ENCODE results near the gene OCA2.

OCA2 gene

GRCh38 chr15:28025413-28025812 is 73.7 kb downstream of the OCA2 start:
- no peaks in the 10 kb centered on the region for H3K36me3 ChIP-seq (ENCODE audit: insufficient read depth, insufficient read length, low read length)
- no peaks in the 10 kb centered on the region for H3K9me3 ChIP-seq (ENCODE audit: insufficient read depth, low read length)
- no peak overlapping the region for H3K4me3 ChIP-seq (ENCODE audit: insufficient read length, low read depth)
- no peak for DNase-seq (ENCODE audit: low read depth, low spot score)
- no peaks in the 10 kb centered on the region for H3K27me3 ChIP-seq (ENCODE audit: insufficient read depth, insufficient read length)
- H3K9ac ChIP-seq (ENCODE audit: insufficient read length, low read depth): no peak overlapping the region
- no peaks in the 10 kb centered on the region for H3K4me1 ChIP-seq (ENCODE audit: insufficient read depth, insufficient read length)
- TF ChIP-seq ZNF274 (IDR thresholded peaks at IDR 0.05; ENCODE audit: low read depth, low read length): no peak
- TF ChIP-seq YY1 (IDR thresholded peaks at IDR 0.05; ENCODE audit: insufficient read depth, insufficient read length): no peak
- TF ChIP-seq SUZ12 (IDR thresholded peaks at IDR 0.05; ENCODE audit: extremely low read depth, insufficient read depth, insufficient read length): no peak

- Histone ChIP-seq H3K9ac (ENCODE audit: insufficient read length, low read depth) (no peak overlapping the region), H3K4me3 (ENCODE audit: insufficient read length, low read depth) (no peak overlapping the region), H3K36me3 (ENCODE audit: insufficient read depth, insufficient read length, low read length) (no peaks in the 10 kb centered on the region), H3K27me3 (ENCODE audit: insufficient read depth, insufficient read length) (no peaks in the 10 kb centered on the region), H3K9me3 (ENCODE audit: insufficient read depth, low read length) (no peaks in the 10 kb centered on the region), H3K4me1 (ENCODE audit: insufficient read depth, insufficient read length) (no peaks in the 10 kb centered on the region)
- TF ChIP-seq SUZ12 (IDR thresholded peaks at IDR 0.05; ENCODE audit: extremely low read depth, insufficient read depth, insufficient read length): no peak
- no peak for TF ChIP-seq ZNF274 (IDR thresholded peaks at IDR 0.05; ENCODE audit: low read depth, low read length)
- TF ChIP-seq YY1 (IDR thresholded peaks at IDR 0.05; ENCODE audit: insufficient read depth, insufficient read length): no peak
- no peak for DNase-seq (ENCODE audit: low read depth, low spot score)
These were observed 74.2 kb downstream of the OCA2 start for GRCh38 chr15:28024889-28025250.

- TF ChIP-seq ZNF274 (IDR thresholded peaks at IDR 0.05; ENCODE audit: low read depth, low read length) (no peak), SUZ12 (IDR thresholded peaks at IDR 0.05; ENCODE audit: extremely low read depth, insufficient read depth, insufficient read length) (no peak), YY1 (IDR thresholded peaks at IDR 0.05; ENCODE audit: insufficient read depth, insufficient read length) (no peak)
- Histone ChIP-seq H3K36me3 (ENCODE audit: insufficient read depth, insufficient read length, low read length) (no peaks in the 10 kb centered on the region), H3K4me3 (ENCODE audit: insufficient read length, low read depth) (no peak overlapping the region)
These were observed 74.9 kb downstream of the OCA2 start for GRCh38 chr15:28023933-28024888.

DNA sequence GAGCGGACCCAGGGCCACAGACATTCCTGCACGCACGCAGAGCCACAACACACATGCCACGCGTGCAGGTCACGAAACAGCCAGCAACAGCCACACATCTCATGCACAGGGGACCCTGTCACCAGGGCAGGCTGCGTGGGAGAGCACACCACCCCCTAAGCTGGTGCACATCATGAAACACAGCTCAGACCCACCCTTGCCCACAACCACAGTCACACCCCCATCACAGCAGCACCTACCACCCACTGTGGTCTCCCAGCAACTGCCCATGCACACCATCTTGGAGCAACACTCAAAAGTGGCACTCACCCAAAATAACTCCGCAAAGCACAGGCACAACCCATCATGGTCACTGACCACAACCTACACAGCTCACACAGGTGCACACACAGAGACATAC is 75.7 kb downstream of the OCA2 start:
- Histone ChIP-seq H3K27me3 (ENCODE audit: insufficient read depth, insufficient read length) (no peaks in the 10 kb centered on the region), H3K9ac (ENCODE audit: insufficient read length, low read depth) (no peak overlapping the region), H3K4me3 (ENCODE audit: insufficient read length, low read depth) (no peak overlapping the region), H3K4me1 (ENCODE audit: insufficient read depth, insufficient read length) (no peaks in the 10 kb centered on the region), H3K9me3 (ENCODE audit: insufficient read depth, low read length) (no peaks in the 10 kb centered on the region), H3K36me3 (ENCODE audit: insufficient read depth, insufficient read length, low read length) (no peaks in the 10 kb centered on the region)
- DNase-seq (ENCODE audit: low read depth, low spot score): no peak
- TF ChIP-seq YY1 (IDR thresholded peaks at IDR 0.05; ENCODE audit: insufficient read depth, insufficient read length) (no peak), SUZ12 (IDR thresholded peaks at IDR 0.05; ENCODE audit: extremely low read depth, insufficient read depth, insufficient read length) (no peak), ZNF274 (IDR thresholded peaks at IDR 0.05; ENCODE audit: low read depth, low read length) (no peak)

More at GRCh38 chr15:28023933-28024888, 74.9 kb downstream of the OCA2 start:
- no peak for DNase-seq (ENCODE audit: low read depth, low spot score)
- no peaks in the 10 kb centered on the region for H3K27me3 ChIP-seq (ENCODE audit: insufficient read depth, insufficient read length)
- H3K9me3 ChIP-seq (ENCODE audit: insufficient read depth, low read length): no peaks in the 10 kb centered on the region
- H3K9ac ChIP-seq (ENCODE audit: insufficient read length, low read depth): no peak overlapping the region
- no peaks in the 10 kb centered on the region for H3K4me1 ChIP-seq (ENCODE audit: insufficient read depth, insufficient read length)

DNA sequence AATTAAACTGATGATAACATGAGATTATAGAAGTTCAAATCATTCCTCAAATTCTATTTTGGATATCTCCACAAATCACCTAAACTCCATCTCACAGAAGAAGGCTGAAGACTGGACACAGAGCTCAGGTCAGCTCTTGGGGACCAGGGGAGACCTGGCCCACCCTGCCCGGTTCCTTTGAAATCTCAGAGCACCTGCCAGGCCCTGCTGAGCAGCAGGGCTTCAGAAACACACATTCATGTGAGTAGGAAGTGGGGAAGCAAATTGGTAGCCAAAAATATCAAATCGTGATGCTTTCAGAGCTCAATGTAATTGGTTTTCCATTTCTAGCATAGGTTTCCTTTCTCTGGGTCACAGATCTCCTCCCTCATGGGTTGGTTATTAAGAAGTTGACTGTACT is 76.2 kb downstream of the OCA2 start:
- TF ChIP-seq ZNF274 (IDR thresholded peaks at IDR 0.05; ENCODE audit: low read depth, low read length) (no peak), SUZ12 (IDR thresholded peaks at IDR 0.05; ENCODE audit: extremely low read depth, insufficient read depth, insufficient read length) (no peak)
- no peaks in the 10 kb centered on the region for H3K27me3 ChIP-seq (ENCODE audit: insufficient read depth, insufficient read length)
- no peaks in the 10 kb centered on the region for H3K36me3 ChIP-seq (ENCODE audit: insufficient read depth, insufficient read length, low read length)
- H3K4me1 ChIP-seq (ENCODE audit: insufficient read depth, insufficient read length): no peaks in the 10 kb centered on the region
- no peak overlapping the region for H3K4me3 ChIP-seq (ENCODE audit: insufficient read length, low read depth)
- no peak overlapping the region for H3K9ac ChIP-seq (ENCODE audit: insufficient read length, low read depth)
- no peaks in the 10 kb centered on the region for H3K9me3 ChIP-seq (ENCODE audit: insufficient read depth, low read length)
- no peak for DNase-seq (ENCODE audit: low read depth, low spot score)

- TF ChIP-seq SUZ12 (IDR thresholded peaks at IDR 0.05; ENCODE audit: extremely low read depth, insufficient read depth, insufficient read length) (no peak), ZNF274 (IDR thresholded peaks at IDR 0.05; ENCODE audit: low read depth, low read length) (no peak), YY1 (IDR thresholded peaks at IDR 0.05; ENCODE audit: insufficient read depth, insufficient read length) (no peak)
- no peak overlapping the region for H3K9ac ChIP-seq (ENCODE audit: insufficient read length, low read depth)
- H3K27me3 ChIP-seq (ENCODE audit: insufficient read depth, insufficient read length): no peaks in the 10 kb centered on the region
- no peak overlapping the region for H3K4me3 ChIP-seq (ENCODE audit: insufficient read length, low read depth)
- no peaks in the 10 kb centered on the region for H3K36me3 ChIP-seq (ENCODE audit: insufficient read depth, insufficient read length, low read length)
- no peaks in the 10 kb centered on the region for H3K9me3 ChIP-seq (ENCODE audit: insufficient read depth, low read length)
- DNase-seq (ENCODE audit: low read depth, low spot score): no peak
- no peaks in the 10 kb centered on the region for H3K4me1 ChIP-seq (ENCODE audit: insufficient read depth, insufficient read length)
These were observed 76.9 kb downstream of the OCA2 start for GRCh38 chr15:28022181-28022580.

DNA sequence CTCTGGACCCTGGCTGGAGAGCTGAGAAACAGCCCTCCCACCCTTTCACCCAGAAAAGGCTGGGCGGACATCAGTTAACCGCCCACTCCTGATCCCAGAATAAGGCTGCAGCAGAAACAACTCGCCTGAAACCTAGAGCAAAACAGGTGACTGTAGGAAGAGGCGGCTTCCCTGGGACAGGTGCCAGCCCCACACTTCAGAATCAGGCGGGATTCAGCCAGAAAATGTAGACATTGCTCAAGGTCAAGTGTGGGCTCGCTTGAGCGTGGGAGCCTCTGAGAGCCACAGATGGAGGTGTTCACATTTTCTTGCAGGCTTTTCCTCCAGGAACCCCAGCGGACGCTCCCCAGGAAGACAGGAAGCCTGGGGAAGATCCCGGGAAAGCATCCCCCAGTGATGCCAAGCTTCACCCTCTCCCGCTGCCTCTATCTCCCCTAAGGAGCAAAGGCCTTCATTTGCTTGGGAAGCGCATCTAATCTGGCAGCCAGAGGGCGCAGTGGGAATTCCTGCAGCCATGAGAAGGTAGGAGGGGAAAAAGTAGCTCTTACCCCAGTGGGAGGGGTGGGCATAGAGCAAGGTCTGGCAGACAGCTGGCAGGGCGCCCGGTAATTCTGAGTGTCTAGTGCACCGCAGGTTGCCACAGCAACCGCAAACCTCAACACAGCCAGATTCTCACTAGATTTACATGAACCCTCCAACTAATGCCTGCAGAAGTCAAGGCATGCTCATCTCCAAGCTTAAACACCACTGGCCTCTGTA is 77.7 kb downstream of the OCA2 start:
- H3K4me1 ChIP-seq (ENCODE audit: insufficient read depth, insufficient read length): no peaks in the 10 kb centered on the region
- no peak overlapping the region for H3K4me3 ChIP-seq (ENCODE audit: insufficient read length, low read depth)
- TF ChIP-seq SUZ12 (IDR thresholded peaks at IDR 0.05; ENCODE audit: extremely low read depth, insufficient read depth, insufficient read length) (no peak), YY1 (IDR thresholded peaks at IDR 0.05; ENCODE audit: insufficient read depth, insufficient read length) (no peak)
- no peak overlapping the region for H3K9ac ChIP-seq (ENCODE audit: insufficient read length, low read depth)
- peak; percentile 23 for DNase-seq (ENCODE audit: low read depth, low spot score)
- H3K9me3 ChIP-seq (ENCODE audit: insufficient read depth, low read length): no peaks in the 10 kb centered on the region
- H3K27me3 ChIP-seq (ENCODE audit: insufficient read depth, insufficient read length): no peaks in the 10 kb centered on the region
- H3K36me3 ChIP-seq (ENCODE audit: insufficient read depth, insufficient read length, low read length): no peaks in the 10 kb centered on the region

Data from NT2/D1 (cell line).